ENCODE results near the gene GAK. TPM values are rescaled to one million over a fixed set of nuclear protein-coding genes. Genes with fewer than 3 reads are reported as not detected.

GAK gene
- total and polyA plus RNA-seq, 2 of the 13 experiments (the other 11 are each of a cell fraction or from before 2014, with no cell fraction given) = 17.5 to 44.3 TPM

DNA sequence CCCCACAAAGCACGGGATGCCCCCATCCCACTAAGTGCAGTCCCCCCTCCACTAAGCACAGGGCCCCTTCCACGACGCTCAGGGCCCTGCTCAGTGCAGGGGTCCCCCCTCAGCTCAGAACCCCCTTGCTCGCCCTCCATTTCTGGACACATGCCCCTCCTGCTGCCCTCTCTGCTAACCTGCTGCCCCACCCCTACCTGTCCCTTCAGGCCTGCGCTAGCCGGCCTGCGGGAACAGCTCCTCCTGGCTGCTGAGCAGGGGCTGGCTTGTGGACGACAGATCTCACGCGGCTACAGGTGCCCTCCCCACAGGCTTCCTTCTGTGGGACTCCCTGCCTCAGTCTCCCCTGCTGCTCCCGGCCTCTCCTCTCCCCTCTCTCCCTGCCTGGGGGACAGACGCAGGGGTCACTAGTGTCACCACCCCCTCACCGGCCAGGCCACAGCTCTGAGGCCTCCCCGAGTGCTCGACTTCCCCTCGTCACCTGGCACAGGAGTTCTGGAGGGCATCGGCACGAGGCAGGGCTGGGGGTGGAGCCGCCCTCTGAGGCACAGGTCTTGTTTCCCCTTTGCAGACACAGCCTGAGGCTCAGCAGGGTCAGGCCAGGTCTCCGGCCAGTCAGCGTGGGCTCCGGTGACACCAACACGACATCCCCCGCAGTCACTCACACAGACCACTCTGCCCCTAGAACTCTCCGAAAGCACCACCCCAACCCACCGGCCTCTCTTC is 21.6 kb downstream of the GAK start:
- Histone ChIP-seq H3K36me3 (replicated peaks in 1 of 2; ENCODE audit: control insufficient read depth in 1 of 2, insufficient read depth in 2 of 2, low read length in 2 of 2) (peaks cover 13 to 26% of the 10 kb centered on the region in 2 experiments; a peak in 4 of 5 replicates), H3K27ac (ENCODE audit: extremely low read length, insufficient read depth, low read length) (no peak overlapping the region), H3K27me3 (ENCODE audit: control insufficient read depth in 1 of 2, insufficient read depth in 2 of 2, low read length in 2 of 2) (no peaks in the 10 kb centered on the region), H3K4me2 (ENCODE audit: low read depth, low read length) (no peak overlapping the region), H3K9me3 (ENCODE audit: low read length) (no peaks in the 10 kb centered on the region), H3K9ac (ENCODE audit: insufficient read depth, low read depth, low read length) (no peak overlapping the region), H4K20me1 (ENCODE audit: insufficient read depth, low read length) (no peaks in the 10 kb centered on the region), H3K79me2 (ENCODE audit: insufficient read depth, low read length) (peaks cover 5% of the 10 kb centered on the region), H2AFZ (ENCODE audit: low read length) (no peak overlapping the region), H3K4me1 (ENCODE audit: insufficient read depth, low read length) (no peaks in the 10 kb centered on the region), H3K4me3 (replicated peaks in 1 of 3; ENCODE audit: insufficient read depth in 1 of 3, low read depth in 2 of 3, low read length in 3 of 3) (no peak overlapping the region)
- in situ Hi-C loops (cut with HindIII; ENCODE audit: extremely low pct_ligation_motif_present, low pct_unique_long_range_greater_than_20kb) (no loop called here), intact Hi-C loops (cut with micrococcal nuclease; ENCODE audit: unreplicated experiment) (no loop called here)
- FAIRE-seq = no peak
- WGBS (ENCODE audit: low lambda C conversion rate) = 97% methylated on average over 24 of the region's 26 CpGs
- DNase-seq (ENCODE audit: low spot score) = no peak
- TF ChIP-seq SKI (IDR thresholded peaks at IDR 0.05; ENCODE audit: partially characterized antibody) = no peak
- TF ChIP-seq ZNF510 (CRISPR knock-in tag; IDR thresholded peaks at IDR 0.05; ENCODE audit: low read depth) = no peak
- no peak for TF ChIP-seq ZNF335 (CRISPR knock-in tag; IDR thresholded peaks at IDR 0.05)
- TF ChIP-seq, protein P1, sequence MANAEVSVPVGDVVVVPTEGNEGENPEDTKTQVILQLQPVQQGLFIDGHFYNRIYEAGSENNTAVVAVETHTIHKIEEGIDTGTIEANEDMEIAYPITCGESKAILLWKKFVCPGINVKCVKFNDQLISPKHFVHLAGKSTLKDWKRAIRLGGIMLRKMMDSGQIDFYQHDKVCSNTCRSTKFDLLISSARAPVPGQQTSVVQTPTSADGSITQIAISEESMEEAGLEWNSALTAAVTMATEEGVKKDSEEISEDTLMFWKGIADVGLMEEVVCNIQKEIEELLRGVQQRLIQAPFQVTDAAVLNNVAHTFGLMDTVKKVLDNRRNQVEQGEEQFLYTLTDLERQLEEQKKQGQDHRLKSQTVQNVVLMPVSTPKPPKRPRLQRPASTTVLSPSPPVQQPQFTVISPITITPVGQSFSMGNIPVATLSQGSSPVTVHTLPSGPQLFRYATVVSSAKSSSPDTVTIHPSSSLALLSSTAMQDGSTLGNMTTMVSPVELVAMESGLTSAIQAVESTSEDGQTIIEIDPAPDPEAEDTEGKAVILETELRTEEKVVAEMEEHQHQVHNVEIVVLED (CRISPR knock-in tag; IDR thresholded peaks at IDR 0.05; ENCODE audit: borderline replicate concordance) = no peak
- TF ChIP-seq, protein P2, sequence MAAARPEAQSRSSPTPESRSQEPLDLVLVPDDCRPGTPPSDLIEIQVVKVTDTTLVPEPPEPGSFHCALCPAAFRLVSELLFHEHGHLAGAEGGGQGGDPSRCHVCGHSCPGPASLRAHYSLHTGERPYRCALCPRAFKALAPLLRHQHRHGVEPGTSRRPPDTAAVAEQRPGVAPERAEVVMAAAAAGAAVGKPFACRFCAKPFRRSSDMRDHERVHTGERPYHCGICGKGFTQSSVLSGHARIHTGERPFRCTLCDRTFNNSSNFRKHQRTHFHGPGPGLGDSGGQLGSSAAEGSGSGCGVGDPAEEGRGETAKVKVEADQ (CRISPR knock-in tag; IDR thresholded peaks at IDR 0.05; ENCODE audit: borderline replicate concordance) = no peak
- TF ChIP-seq CHD2 (IDR thresholded peaks at IDR 0.05; ENCODE audit: low read depth, low read length) = no peak
- TF ChIP-seq, protein P3, sequence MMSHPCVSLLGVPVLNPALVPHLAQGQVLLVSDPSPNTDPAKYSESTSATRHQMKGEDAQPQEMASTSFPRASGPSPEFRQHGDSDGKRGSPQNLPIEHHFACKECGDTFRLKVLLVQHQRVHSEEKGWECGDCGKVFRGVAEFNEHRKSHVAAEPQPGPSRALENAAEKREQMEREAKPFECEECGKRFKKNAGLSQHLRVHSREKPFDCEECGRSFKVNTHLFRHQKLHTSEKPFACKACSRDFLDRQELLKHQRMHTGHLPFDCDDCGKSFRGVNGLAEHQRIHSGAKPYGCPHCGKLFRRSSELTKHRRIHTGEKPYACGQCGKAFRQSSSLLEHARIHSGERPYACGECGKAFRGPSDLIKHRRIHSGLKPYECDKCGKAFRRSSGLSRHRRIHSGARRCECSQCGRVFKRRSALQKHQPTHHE (CRISPR knock-in tag; IDR thresholded peaks at IDR 0.05; ENCODE audit: borderline replicate concordance) = no peak
- no peak for TF ChIP-seq FOXA3 (CRISPR knock-in tag; IDR thresholded peaks at IDR 0.05)
- no peak for TF ChIP-seq ZNF570 (CRISPR knock-in tag; IDR thresholded peaks at IDR 0.05; ENCODE audit: borderline replicate concordance)
- no peak for TF ChIP-seq MAFF (IDR thresholded peaks at IDR 0.05; ENCODE audit: low read depth, low read length)
- no peak for TF ChIP-seq NFIB (CRISPR knock-in tag; IDR thresholded peaks at IDR 0.05; ENCODE audit: borderline replicate concordance)
- TF ChIP-seq ZNF564 (CRISPR knock-in tag; IDR thresholded peaks at IDR 0.05) = no peak
- TF ChIP-seq TOE1 (CRISPR knock-in tag; IDR thresholded peaks at IDR 0.05) = no peak
- no peak for TF ChIP-seq PLRG1 (conservative IDR thresholded peaks at IDR 0.05)
- TF ChIP-seq GABPB1 (CRISPR knock-in tag; IDR thresholded peaks at IDR 0.05) = no peak
- no peak for TF ChIP-seq BRCA1 (CRISPR knock-in tag; IDR thresholded peaks at IDR 0.05)
- TF ChIP-seq HMGA1 (CRISPR knock-in tag; conservative IDR thresholded peaks at IDR 0.05) = no peak
- no peak for TF ChIP-seq ZNF558 (CRISPR knock-in tag; IDR thresholded peaks at IDR 0.05; ENCODE audit: borderline replicate concordance)
- no peak for TF ChIP-seq TAF1 (CRISPR knock-in tag; IDR thresholded peaks at IDR 0.05)
- TF ChIP-seq ZNF33A (CRISPR knock-in tag; IDR thresholded peaks at IDR 0.05; ENCODE audit: borderline replicate concordance) = no peak
- BruUV-seq (replicated peaks) = no TSS peak
- ChIA-PET CTCF (ENCODE audit: low intra/inter-chr PET ratio, low total read pairs) (no interaction called here), POLR2A (no interaction called here)
- no peak for ATAC-seq
